ENCODE data around the gene FBXO15.

DNA sequence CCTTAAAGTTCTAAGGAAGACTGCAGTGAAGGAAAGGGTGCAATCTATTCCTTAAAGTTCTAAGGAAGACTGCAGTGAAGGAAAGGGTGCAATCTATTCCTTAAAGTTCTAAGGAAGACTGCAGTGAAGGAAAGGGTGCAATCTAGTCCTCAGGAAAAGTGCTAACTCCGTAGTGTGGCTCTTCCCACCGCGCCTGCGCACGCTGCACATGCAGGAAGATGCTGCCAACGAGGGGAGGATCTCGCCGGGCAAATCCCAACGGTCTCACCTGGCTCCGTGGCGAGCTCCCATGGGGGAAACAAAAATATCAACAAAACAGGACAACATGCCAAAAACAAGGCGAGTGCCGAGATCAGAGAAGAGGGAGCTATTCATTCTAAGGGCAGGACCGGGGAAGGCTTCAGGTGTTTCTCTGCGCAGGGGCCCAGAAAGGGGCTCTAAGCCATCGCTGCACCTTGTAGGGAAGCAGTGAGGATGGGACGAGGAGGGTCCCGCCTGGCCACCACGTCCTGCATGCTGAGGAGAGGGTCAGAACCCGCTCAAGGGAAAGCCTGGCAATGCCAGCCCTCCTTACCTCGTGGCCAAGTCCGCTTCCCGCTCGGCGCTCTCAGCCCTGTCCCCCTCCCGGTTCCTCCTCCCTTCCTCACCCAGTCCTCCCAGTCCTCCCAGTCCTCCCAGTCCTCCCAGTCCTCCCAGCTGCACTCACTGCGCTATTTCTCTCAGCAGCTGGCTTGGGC is 25.2 kb upstream of the FBXO15 start:
- TF ChIP-seq, protein P1, sequence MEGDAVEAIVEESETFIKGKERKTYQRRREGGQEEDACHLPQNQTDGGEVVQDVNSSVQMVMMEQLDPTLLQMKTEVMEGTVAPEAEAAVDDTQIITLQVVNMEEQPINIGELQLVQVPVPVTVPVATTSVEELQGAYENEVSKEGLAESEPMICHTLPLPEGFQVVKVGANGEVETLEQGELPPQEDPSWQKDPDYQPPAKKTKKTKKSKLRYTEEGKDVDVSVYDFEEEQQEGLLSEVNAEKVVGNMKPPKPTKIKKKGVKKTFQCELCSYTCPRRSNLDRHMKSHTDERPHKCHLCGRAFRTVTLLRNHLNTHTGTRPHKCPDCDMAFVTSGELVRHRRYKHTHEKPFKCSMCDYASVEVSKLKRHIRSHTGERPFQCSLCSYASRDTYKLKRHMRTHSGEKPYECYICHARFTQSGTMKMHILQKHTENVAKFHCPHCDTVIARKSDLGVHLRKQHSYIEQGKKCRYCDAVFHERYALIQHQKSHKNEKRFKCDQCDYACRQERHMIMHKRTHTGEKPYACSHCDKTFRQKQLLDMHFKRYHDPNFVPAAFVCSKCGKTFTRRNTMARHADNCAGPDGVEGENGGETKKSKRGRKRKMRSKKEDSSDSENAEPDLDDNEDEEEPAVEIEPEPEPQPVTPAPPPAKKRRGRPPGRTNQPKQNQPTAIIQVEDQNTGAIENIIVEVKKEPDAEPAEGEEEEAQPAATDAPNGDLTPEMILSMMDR (IDR thresholded peaks at IDR 0.05) = no peak
- TF ChIP-seq POLR2A (IDR thresholded peaks at IDR 0.05) = no peak
